HepG2 (cell line): ENCODE results near the gene PSD.

ENCODE experiments used
- AKAP8 ChIP-seq: sonication (generic); formaldehyde crosslinking; IDR thresholded peaks from 2 replicates; pipeline ENCODE4 v1.5.1; 2020; ENCODE audit warnings: mild to moderate bottlenecking, missing genetic modification reagents
- BCL3 ChIP-seq: sonication (generic); formaldehyde crosslinking; IDR thresholded peaks from 2 replicates; pipeline ENCODE4 v1.5.1; 2020; ENCODE audit warnings: mild to moderate bottlenecking, missing genetic modification reagents, moderate library complexity
- EP300 ChIP-seq, 3 experiments: sonication (generic) in 1 of 3; formaldehyde crosslinking in 1 of 3; IDR thresholded peaks; 2 replicates each; pipeline versions ENCODE4 v1.5.1 to v1.6.1; 2011 to 2020; ENCODE audit warnings: low read depth in 2 of 3, low read length in 2 of 3, borderline replicate concordance in 1 of 3, improper control_type of control experiment in 1 of 3, mild to moderate bottlenecking in 1 of 3, missing genetic modification reagents in 1 of 3, moderate library complexity in 1 of 3
- ETS1 ChIP-seq: sonication (generic); formaldehyde crosslinking; IDR thresholded peaks from 2 replicates; pipeline ENCODE4 v1.4.0; 2020; ENCODE audit warnings: missing genetic modification reagents
- JUND ChIP-seq: sonication (generic); formaldehyde crosslinking; IDR thresholded peaks from 2 replicates; pipeline ENCODE4 v1.8.0; 2022; ENCODE audit warnings: mild to moderate bottlenecking, missing genetic modification reagents
- TBL1XR1 ChIP-seq: fragments of 150-350 bp; IDR thresholded peaks from 2 replicates; pipeline ENCODE4 v1.6.1; 2014; ENCODE audit warnings: borderline replicate concordance, low read length; ENCODE audit not compliant: partially characterized antibody
- U2AF1 ChIP-seq: fragments of 200-400 bp; formaldehyde crosslinking; optimal IDR thresholded peaks from 2 replicates; pipeline ENCODE3; 2017; ENCODE audit warnings: mild to moderate bottlenecking, low read depth, low read length
- YY1 ChIP-seq: IDR thresholded peaks from 2 replicates; pipeline ENCODE4 v1.6.1; 2011; ENCODE audit warnings: low read length, low read depth, moderate library complexity, mild to moderate bottlenecking; ENCODE audit not compliant: insufficient read depth, insufficient replicate concordance
- ZNF225 ChIP-seq: sonication (generic); formaldehyde crosslinking; IDR thresholded peaks from 2 replicates; pipeline ENCODE4 v1.4.0; 2020; ENCODE audit warnings: mild to moderate bottlenecking, missing genetic modification reagents
- ZNF512 ChIP-seq: sonication (generic); formaldehyde crosslinking; IDR thresholded peaks from 2 replicates; pipeline ENCODE4 v1.4.0; 2020; ENCODE audit warnings: mild to moderate bottlenecking, missing genetic modification reagents
- ZNF800 ChIP-seq: sonication (generic); formaldehyde crosslinking; IDR thresholded peaks from 2 replicates; pipeline ENCODE4 v1.4.0; 2020; ENCODE audit warnings: missing genetic modification reagents
- TF ChIP-seq, protein P1 (sequence below): sonication (generic); formaldehyde crosslinking; IDR thresholded peaks from 2 replicates; pipeline ENCODE4 v1.5.0; 2020; ENCODE audit warnings: mild to moderate bottlenecking, missing genetic modification reagents, moderate library complexity
- TF ChIP-seq, protein P2 (sequence below): sonication (generic); formaldehyde crosslinking; IDR thresholded peaks from 2 replicates; pipeline ENCODE4 v1.8.1; 2022; ENCODE audit warnings: mild to moderate bottlenecking, missing genetic modification reagents
- TF ChIP-seq, protein P3 (sequence below): IDR thresholded peaks from 2 replicates; pipeline ENCODE4 v1.6.1; 2016

DNA sequence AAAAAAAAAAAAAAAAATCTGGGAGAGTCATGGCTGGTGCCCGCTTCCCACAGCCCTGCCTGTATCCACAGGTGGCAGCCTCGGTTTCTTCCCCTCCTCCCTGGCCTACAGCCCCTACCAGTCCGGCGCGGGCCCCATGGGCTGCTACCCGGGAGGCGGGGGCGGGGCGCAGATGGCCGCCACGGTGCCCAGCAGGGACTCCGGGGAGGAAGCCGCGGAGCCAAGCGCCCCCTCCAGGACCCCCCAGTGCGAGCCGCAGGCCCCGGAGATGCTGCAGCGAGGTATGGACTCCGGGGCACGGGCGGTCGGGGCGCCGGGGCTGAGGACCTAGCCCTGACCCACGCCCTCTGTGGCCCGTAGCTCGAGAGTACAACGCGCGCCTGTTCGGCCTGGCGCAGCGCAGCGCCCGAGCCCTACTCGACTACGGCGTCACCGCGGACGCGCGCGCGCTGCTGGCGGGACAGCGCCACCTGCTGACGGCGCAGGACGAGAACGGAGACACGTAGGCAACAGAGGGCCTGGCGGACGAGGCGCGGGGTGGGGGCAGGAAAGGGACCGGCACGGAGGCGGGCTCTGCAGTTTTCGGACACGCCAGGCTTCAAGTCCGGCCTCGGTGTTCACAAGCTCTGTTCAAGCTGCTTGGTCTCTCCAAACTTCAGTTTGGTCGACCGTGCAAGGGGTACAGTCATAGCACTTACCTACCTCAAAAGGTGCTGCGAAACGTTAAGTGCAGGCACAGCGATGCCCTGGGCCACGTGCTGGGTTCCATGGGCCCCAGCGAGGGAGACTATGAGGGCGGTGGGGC, 19.2 kb downstream of the PSD start:
- peak; percentile 98; the same call in 1 of the 2 replicates for TF ChIP-seq ZNF800 (CRISPR knock-in tag)
- TF ChIP-seq JUND (CRISPR knock-in tag), result no peak
- TF ChIP-seq, protein P1, sequence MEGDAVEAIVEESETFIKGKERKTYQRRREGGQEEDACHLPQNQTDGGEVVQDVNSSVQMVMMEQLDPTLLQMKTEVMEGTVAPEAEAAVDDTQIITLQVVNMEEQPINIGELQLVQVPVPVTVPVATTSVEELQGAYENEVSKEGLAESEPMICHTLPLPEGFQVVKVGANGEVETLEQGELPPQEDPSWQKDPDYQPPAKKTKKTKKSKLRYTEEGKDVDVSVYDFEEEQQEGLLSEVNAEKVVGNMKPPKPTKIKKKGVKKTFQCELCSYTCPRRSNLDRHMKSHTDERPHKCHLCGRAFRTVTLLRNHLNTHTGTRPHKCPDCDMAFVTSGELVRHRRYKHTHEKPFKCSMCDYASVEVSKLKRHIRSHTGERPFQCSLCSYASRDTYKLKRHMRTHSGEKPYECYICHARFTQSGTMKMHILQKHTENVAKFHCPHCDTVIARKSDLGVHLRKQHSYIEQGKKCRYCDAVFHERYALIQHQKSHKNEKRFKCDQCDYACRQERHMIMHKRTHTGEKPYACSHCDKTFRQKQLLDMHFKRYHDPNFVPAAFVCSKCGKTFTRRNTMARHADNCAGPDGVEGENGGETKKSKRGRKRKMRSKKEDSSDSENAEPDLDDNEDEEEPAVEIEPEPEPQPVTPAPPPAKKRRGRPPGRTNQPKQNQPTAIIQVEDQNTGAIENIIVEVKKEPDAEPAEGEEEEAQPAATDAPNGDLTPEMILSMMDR, result peak; percentile 99
- peak; percentile 64; the same call in 1 of the 2 replicates for TF ChIP-seq BCL3 (CRISPR knock-in tag)
- TF ChIP-seq TBL1XR1, result no peak
- peak in 1 of 2 experiments; percentile 15; a peak in 1 of 4 replicates for TF ChIP-seq EP300 (IDR thresholded peaks at IDR 0.05; ENCODE audit: low read depth in 2 of 2, low read length in 2 of 2)
- no peak; the same call in 1 of the 2 replicates for TF ChIP-seq EP300 (CRISPR knock-in tag; IDR thresholded peaks at IDR 0.05; ENCODE audit: borderline replicate concordance)
- no peak for TF ChIP-seq ZNF512 (CRISPR knock-in tag)
- TF ChIP-seq AKAP8, result peak; percentile 90
- no peak for TF ChIP-seq ZNF225
- TF ChIP-seq, protein P2, sequence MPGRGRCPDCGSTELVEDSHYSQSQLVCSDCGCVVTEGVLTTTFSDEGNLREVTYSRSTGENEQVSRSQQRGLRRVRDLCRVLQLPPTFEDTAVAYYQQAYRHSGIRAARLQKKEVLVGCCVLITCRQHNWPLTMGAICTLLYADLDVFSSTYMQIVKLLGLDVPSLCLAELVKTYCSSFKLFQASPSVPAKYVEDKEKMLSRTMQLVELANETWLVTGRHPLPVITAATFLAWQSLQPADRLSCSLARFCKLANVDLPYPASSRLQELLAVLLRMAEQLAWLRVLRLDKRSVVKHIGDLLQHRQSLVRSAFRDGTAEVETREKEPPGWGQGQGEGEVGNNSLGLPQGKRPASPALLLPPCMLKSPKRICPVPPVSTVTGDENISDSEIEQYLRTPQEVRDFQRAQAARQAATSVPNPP, result no peak
- TF ChIP-seq ETS1 (CRISPR knock-in tag), result no peak
- peak; percentile 75 for TF ChIP-seq YY1
- TF ChIP-seq U2AF1, result peak; percentile 51
- TF ChIP-seq, protein P3, sequence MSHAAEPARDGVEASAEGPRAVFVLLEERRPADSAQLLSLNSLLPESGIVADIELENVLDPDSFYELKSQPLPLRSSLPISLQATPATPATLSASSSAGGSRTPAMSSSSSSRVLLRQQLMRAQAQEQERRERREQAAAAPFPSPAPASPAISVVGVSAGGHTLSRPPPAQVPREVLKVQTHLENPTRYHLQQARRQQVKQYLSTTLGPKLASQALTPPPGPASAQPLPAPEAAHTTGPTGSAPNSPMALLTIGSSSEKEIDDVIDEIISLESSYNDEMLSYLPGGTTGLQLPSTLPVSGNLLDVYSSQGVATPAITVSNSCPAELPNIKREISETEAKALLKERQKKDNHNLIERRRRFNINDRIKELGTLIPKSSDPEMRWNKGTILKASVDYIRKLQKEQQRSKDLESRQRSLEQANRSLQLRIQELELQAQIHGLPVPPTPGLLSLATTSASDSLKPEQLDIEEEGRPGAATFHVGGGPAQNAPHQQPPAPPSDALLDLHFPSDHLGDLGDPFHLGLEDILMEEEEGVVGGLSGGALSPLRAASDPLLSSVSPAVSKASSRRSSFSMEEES, result peak; percentile 40; the same call in 1 of the 2 replicates
